ENCODE results near the gene KIAA1586. TPM values are rescaled to one million over a fixed set of nuclear protein-coding genes. Genes with fewer than 3 reads are reported as not detected.

The KIAA1586 gene
- total RNA-seq, 1 donor from 2014 or later, result 14.2 TPM

GRCh38 chr6:57097596-57097995 lies 51.1 kb downstream of the KIAA1586 start:
- intact Hi-C loops (cut with micrococcal nuclease), result no loop called here

GRCh38 chr6:57102976-57103375 lies 56.5 kb downstream of the KIAA1586 start:
- intact Hi-C loops (cut with micrococcal nuclease), result no loop called here

GRCh38 chr6:57104336-57104735 lies 57.8 kb downstream of the KIAA1586 start:
- intact Hi-C loops (cut with micrococcal nuclease), result no loop called here

Other genes starting within 250 kb of the KIAA1586 start
- gene BEND6, start 91.6 kb upstream of the KIAA1586 start, total RNA-seq, result not detected in 2 replicates
- gene ZNF451, start 43.5 kb downstream of the KIAA1586 start, total RNA-seq, result 69.9 and 73.9 TPM in 2 replicates
- 12.5 and 12.9 TPM in 2 replicates for gene BAG2, start 125.6 kb downstream of the KIAA1586 start, total RNA-seq
- 3.5 and 4.2 TPM in 2 replicates for gene RAB23, start 175.6 kb downstream of the KIAA1586 start, total RNA-seq

Data from T-helper 2 cell treated with Interferon-gamma antibody and Interleukin-4, amounts not matched to agents 100 ng/mL and 5 ng/mL, for 36 hours (primary cell).